ENCODE measurements around the gene ARL5A. TPM values are rescaled to one million over a fixed set of nuclear protein-coding genes. Genes with fewer than 3 reads are reported as not detected.
A peak's percentile ranks its signal among the peaks of the same experiment; 100 is the strongest.

ARL5A gene
- total and polyA plus RNA-seq, 2 of the 4 experiments (the other 2 are of a cell fraction) = 22.3 to 45.5 TPM

DNA sequence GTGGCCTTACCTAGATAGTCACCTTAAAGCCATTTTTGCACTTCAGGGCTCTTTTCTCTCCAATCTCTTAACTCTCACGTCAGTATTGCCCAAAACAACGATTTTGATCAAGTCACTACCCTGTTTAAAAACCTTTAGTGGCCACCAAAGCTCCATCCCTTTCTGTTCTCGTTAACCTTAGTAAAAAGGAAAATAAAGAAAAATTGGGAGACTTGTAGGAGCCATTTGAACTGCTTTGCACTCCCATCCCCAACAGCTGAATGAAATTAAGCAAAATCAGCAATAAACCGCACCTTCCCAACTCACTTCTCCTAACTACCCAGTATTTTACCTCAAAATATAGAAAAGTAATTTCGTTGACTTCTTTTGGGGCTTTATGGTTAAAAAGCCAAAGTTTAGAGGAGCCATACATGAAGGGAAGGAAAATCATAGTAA, 686 bp upstream of the ARL5A start:
- Histone ChIP-seq H3K23ac (ENCODE audit: low read depth, low read length) (peak overlapping the region; percentile 68), H2AFZ (replicated peaks; ENCODE audit: low read length, poor library complexity) (peak overlapping the region; percentile 95), H3K4me3 (ENCODE audit: insufficient read depth, low read depth, low read length) (peak overlapping the region; percentile 80), H3K9ac (ENCODE audit: low read depth, low read length) (peak overlapping the region; percentile 68), H2BK120ac (ENCODE audit: low read depth, low read length) (peak overlapping the region; percentile 33; the same call in 1 of the 2 replicates), H3K9me1 (ENCODE audit: insufficient read depth, low read length) (peaks cover 3% of the 10 kb centered on the region; the same call in 1 of the 2 replicates), H4K8ac (ENCODE audit: low read depth in 2 of 2, low read length in 2 of 2) (peak overlapping the region; percentile 41 to 93), H3K4me2 (ENCODE audit: low read depth, low read length) (peak overlapping the region; percentile 61), H3K36me3 (ENCODE audit: control insufficient read depth, insufficient read depth, low read length) (no peaks in the 10 kb centered on the region), H3K79me1 (ENCODE audit: low read depth in 1 of 2, low read length in 2 of 2) (peaks cover 6 to 20% of the 10 kb centered on the region in 2 experiments; a peak in 3 of 4 replicates), H4K91ac (ENCODE audit: insufficient read depth, low read depth, low read length) (peak overlapping the region; percentile 24), H3K27ac (ENCODE audit: insufficient read depth, low read length) (peak overlapping the region; percentile 41; the same call in 1 of the 2 replicates), H3K27me3 (ENCODE audit: control insufficient read depth, insufficient read depth, low read length) (no peaks in the 10 kb centered on the region), H3K14ac (replicated peaks; ENCODE audit: low read depth, low read length) (peak overlapping the region; percentile 56), H2AK5ac (ENCODE audit: low read depth, low read length) (no peak overlapping the region), H2BK15ac (ENCODE audit: low read depth, low read length) (no peak overlapping the region; the same call in 2 of the 3 replicates), H2AK9ac (replicated peaks; ENCODE audit: low read depth, low read length, poor library complexity) (no peak overlapping the region), H3K56ac (ENCODE audit: extremely low read depth, insufficient read depth, low read length) (peak overlapping the region; percentile 42; the same call in 1 of the 2 replicates), H3K18ac (ENCODE audit: low read depth, low read length) (peak overlapping the region; percentile 19; the same call in 1 of the 2 replicates), H4K20me1 (ENCODE audit: insufficient read depth, low read length) (peaks cover 7% of the 10 kb centered on the region), H3K4me1 (ENCODE audit: control insufficient read depth, insufficient read depth, low read length) (peaks cover 2% of the 10 kb centered on the region; the same call in 1 of the 2 replicates), H2BK20ac (ENCODE audit: low read depth, low read length) (0 out of 2 replicates have a peak overlapping the region, but pooled peaks have one; percentile 1), H3K9me3 (ENCODE audit: control insufficient read depth, insufficient read depth, low read length) (no peaks in the 10 kb centered on the region), H3K4ac (ENCODE audit: low read depth, low read length) (peak overlapping the region; percentile 30), H2BK5ac (ENCODE audit: low read depth, low read length, poor library complexity, severe bottlenecking) (peak overlapping the region; percentile 11), H4K5ac (ENCODE audit: low read depth, low read length) (peak overlapping the region; percentile 33)
- ATAC-seq (ENCODE audit: low read depth) (no peak), DNase-seq (no peak)
- TF ChIP-seq, protein P1, sequence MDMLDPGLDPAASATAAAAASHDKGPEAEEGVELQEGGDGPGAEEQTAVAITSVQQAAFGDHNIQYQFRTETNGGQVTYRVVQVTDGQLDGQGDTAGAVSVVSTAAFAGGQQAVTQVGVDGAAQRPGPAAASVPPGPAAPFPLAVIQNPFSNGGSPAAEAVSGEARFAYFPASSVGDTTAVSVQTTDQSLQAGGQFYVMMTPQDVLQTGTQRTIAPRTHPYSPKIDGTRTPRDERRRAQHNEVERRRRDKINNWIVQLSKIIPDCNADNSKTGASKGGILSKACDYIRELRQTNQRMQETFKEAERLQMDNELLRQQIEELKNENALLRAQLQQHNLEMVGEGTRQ (IDR thresholded peaks at IDR 0.05; ENCODE audit: low read depth, low read length) = no peak
- peak; percentile 79 for TF ChIP-seq MAFK (IDR thresholded peaks at IDR 0.05; ENCODE audit: low read depth, low read length)
- dilution Hi-C loops (cut with HindIII; ENCODE audit: low sequenced_read_pairs, unreplicated experiment) (no loop called here), in situ Hi-C loops (cut with MboI; ENCODE audit: low sequenced_read_pairs) (no loop called here), intact Hi-C loops (cut with micrococcal nuclease) (loop anchor here (5.0 kb wide), 1 partner anchor 57 kb away; no protein-coding TSS in a partner anchor)
- no TSS peak for BruUV-seq (replicated peaks)
- WGBS, 2 experiments (ENCODE audit: extremely low coverage in 2 of 2, insufficient read length in 1 of 2) = no CpG with 5 or more reads among the region's 5 CpGs
- CTCF ChIA-PET = no interaction called here
- POLR2A ChIA-PET (ENCODE audit: unreplicated experiment) = interaction anchor here (0.6 kb wide), 1 partner anchor 95 kb away, joined by 3 read pairs; no protein-coding TSS in a partner anchor

All from IMR-90 (cell line).